WERI-Rb-1 (cell line): ENCODE results near the gene ADAMTS4.

ENCODE experiments used
- DNase-seq: peaks from one replicate; pipeline ENCODE4 v3.0.0-alpha.2; 2020
- H3K27ac ChIP-seq: fragments of 250-450 bp; sonication (Bioruptor Pico); 2 replicates; pipeline ENCODE4 v1.5.1; 2020; ENCODE audit warnings: mild to moderate bottlenecking, moderate library complexity
- H3K27me3 ChIP-seq: fragments of 250-450 bp; sonication (Bioruptor Pico); 2 replicates; pipeline ENCODE4 v1.5.1; 2021; ENCODE audit warnings: mild to moderate bottlenecking, low read depth, moderate library complexity; ENCODE audit not compliant: insufficient read depth, severe bottlenecking
- H3K36me3 ChIP-seq: fragments of 250-450 bp; sonication (Bioruptor Pico); 2 replicates; pipeline ENCODE4 v1.5.1; 2020; ENCODE audit warnings: mild to moderate bottlenecking, moderate library complexity
- H3K4me3 ChIP-seq: 2 replicates; pipeline ENCODE4 v1.5.1; 2011; ENCODE audit warnings: low read depth, mild to moderate bottlenecking, control low read depth, low read length
- H3K9me3 ChIP-seq: fragments of 250-450 bp; sonication (Bioruptor Pico); 2 replicates; pipeline ENCODE4 v1.5.1; 2021; ENCODE audit warnings: mild to moderate bottlenecking, moderate library complexity; ENCODE audit not compliant: severe bottlenecking
- CTCF ChIP-seq: IDR thresholded peaks from 2 replicates; pipeline ENCODE4 v1.5.1; 2011; ENCODE audit warnings: low read depth, mild to moderate bottlenecking, control low read depth, inconsistent platforms, low read length

ADAMTS4 gene

GRCh38 chr1:161175771-161176453 is 22.9 kb downstream of the ADAMTS4 start:
- Histone ChIP-seq H3K27me3 (no peaks in the 10 kb centered on the region), H3K27ac (no peak overlapping the region), H3K4me3 (no peak overlapping the region), H3K36me3 (peaks cover 50% of the 10 kb centered on the region), H3K9me3 (no peaks in the 10 kb centered on the region)
- no peak for DNase-seq
- TF ChIP-seq CTCF: no peak

DNA sequence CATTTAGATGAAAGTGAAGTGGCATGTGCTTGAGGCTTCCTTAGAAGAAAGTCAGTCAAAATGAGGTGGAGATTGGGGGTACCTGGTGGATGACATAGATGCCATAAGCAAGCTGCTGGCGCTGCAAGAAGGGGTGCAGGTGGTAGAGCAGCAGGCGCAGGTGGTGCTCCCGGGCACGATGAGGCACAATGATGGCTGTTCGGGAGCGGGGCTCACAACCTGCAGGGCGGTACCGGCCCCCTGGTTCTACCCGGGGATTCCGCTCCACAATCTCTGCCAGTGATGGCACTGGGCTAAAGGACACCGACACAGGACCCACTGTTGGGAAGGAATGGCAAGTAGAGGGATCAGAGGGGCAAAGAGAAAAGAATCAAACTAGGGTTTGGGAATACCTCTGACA is 23.9 kb downstream of the ADAMTS4 start:
- TF ChIP-seq CTCF: no peak
- Histone ChIP-seq H3K9me3 (no peaks in the 10 kb centered on the region), H3K36me3 (peaks cover 60% of the 10 kb centered on the region), H3K27me3 (no peaks in the 10 kb centered on the region), H3K4me3 (no peak overlapping the region), H3K27ac (no peak overlapping the region)
- no peak for DNase-seq

DNA sequence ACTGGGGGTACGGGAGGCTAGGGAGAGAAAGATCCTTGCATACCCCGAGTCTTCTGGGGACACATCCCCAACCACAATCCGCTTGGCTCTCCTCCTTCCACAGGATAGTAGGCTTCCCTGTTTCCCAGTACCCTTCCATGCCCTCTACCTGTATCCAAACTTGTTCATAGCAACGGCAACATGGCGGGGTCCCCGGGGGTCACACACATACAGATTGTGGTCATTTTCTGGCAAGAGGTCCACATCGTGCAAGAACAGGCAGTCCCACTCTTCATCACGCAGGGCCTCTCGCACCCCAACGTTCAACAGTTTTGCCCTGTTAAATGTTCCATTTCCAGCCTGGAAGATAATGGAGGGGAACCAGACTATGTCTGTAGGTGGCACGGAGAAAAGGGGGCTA is 25.1 kb downstream of the ADAMTS4 start:
- Histone ChIP-seq H3K27me3 (no peaks in the 10 kb centered on the region), H3K4me3 (no peak overlapping the region), H3K36me3 (peaks cover 72% of the 10 kb centered on the region), H3K9me3 (no peaks in the 10 kb centered on the region), H3K27ac (no peak overlapping the region)
- DNase-seq: no peak
- TF ChIP-seq CTCF: no peak

DNA sequence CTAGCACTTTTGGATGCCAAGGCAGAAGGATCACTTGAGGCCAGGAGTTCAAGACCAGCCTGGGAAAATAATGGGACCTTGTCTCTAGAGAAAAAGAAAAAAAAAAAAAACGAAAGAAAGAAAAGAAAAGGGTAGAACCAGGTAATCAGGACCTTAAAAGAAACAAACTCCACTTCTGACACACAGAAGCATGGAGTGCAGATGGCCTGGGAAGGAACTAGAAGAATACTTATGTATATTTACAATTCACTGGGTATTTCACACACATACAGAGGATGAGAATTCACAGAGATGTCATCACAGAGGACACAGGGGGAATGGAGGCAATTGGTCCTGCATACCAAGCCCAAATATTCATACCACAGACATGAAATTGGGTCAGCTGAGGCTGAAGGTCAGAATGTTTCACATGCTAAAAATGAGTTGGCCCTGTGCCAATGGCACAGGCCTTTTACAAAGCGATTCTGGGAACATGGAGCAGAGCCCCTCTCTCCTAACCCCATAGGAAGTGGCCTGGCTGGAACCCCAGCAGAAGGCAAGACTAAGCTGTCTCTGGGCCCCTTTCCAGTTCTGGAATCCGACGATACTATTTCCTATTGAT is 26.0 kb downstream of the ADAMTS4 start:
- DNase-seq: no peak
- no peak for TF ChIP-seq CTCF

DNA sequence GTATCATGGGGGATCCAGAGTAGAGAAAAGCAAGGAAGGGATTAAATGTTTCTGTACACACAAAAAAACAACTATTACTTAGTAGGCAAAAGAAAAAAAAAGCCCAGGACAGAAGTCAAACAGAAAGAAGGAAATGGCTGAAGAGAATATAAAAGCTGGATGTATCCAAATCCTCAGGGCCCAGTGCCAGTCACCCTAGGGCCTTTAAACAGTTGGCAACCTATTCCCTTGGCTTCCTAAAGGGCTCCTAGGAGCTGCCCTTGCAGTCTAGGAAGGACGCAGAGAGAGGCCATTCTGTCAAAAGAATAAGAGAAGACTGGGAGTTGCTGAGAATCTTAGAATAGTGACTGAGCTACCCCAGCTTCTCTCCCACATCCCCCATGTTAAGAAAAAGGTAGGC is 26.5 kb downstream of the ADAMTS4 start:
- TF ChIP-seq CTCF: no peak
- H3K9me3 ChIP-seq: no peaks in the 10 kb centered on the region
- H3K27ac ChIP-seq: no peak overlapping the region
- peaks cover 80% of the 10 kb centered on the region for H3K36me3 ChIP-seq
- DNase-seq: no peak
- H3K27me3 ChIP-seq: no peaks in the 10 kb centered on the region
- no peak overlapping the region for H3K4me3 ChIP-seq

More for the DNA sequence above, 26.0 kb downstream of the ADAMTS4 start:
- H3K27me3 ChIP-seq: no peaks in the 10 kb centered on the region
- H3K9me3 ChIP-seq: no peaks in the 10 kb centered on the region
- H3K27ac ChIP-seq: no peak overlapping the region
- peaks cover 76% of the 10 kb centered on the region for H3K36me3 ChIP-seq
- no peak overlapping the region for H3K4me3 ChIP-seq
